Measurements from ENCODE around the gene C19orf38. TPM values are rescaled to one million over a fixed set of nuclear protein-coding genes. Genes with fewer than 3 reads are reported as not detected.
A peak's percentile ranks its signal among the peaks of the same experiment; 100 is the strongest.
"Not testable (repeated sequence)": the region's sequence is repeated elsewhere in the genome, so short reads cannot be mapped to it uniquely, and the experiment has no call there.

Gene C19orf38
- total RNA-seq, 1 experiment from 2014 or later, result not detected

DNA sequence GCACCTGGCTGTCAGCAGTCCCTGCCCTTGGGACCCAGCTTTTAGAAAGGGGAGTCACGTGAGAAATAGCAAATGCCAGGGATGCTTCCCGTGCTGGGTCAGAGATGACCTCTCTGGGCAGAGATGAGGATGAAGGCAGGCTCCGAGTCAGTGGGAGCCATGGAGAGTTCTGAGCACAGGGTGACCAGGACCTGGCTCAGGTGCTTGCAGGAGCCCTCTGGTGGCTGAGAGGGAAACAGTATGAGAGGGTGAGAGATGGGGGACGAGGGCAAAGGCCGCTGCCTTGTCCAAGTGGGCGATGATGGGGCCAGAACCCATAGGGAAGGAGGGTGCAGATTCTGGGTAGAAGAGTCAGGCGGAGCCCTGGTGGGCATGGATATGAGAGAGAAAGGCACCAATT lies 28.0 kb upstream of the C19orf38 start:
- DNase-seq (ENCODE audit: low read depth), result no peak

- DNase-seq (ENCODE audit: low read depth), result no peak
These were observed 24.5 kb upstream of the C19orf38 start for GRCh38 chr19:10823690-10824089.

GRCh38 chr19:10826231-10826630 lies 22.0 kb upstream of the C19orf38 start:
- DNase-seq (ENCODE audit: low read depth), result no peak

DNA sequence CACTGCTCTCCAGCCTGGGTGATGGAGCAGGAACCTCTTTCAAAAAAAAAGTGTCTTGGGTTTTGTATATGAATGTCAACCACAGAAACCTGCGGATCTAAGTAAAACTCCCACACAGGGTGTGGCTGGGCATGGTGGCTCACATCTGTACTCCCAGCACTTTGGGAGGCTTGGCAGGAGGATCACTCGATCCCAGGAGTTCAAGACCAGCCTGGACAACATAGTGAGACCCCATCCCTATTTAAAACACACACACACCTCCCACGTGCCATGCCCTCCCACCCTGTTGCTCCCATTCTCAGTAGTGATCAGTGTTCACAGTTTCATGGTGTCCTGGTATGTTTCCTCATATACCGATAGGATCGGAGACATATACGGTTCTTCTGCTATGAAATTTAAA lies 21.4 kb upstream of the C19orf38 start:
- no peak for DNase-seq (ENCODE audit: low read depth)

DNA sequence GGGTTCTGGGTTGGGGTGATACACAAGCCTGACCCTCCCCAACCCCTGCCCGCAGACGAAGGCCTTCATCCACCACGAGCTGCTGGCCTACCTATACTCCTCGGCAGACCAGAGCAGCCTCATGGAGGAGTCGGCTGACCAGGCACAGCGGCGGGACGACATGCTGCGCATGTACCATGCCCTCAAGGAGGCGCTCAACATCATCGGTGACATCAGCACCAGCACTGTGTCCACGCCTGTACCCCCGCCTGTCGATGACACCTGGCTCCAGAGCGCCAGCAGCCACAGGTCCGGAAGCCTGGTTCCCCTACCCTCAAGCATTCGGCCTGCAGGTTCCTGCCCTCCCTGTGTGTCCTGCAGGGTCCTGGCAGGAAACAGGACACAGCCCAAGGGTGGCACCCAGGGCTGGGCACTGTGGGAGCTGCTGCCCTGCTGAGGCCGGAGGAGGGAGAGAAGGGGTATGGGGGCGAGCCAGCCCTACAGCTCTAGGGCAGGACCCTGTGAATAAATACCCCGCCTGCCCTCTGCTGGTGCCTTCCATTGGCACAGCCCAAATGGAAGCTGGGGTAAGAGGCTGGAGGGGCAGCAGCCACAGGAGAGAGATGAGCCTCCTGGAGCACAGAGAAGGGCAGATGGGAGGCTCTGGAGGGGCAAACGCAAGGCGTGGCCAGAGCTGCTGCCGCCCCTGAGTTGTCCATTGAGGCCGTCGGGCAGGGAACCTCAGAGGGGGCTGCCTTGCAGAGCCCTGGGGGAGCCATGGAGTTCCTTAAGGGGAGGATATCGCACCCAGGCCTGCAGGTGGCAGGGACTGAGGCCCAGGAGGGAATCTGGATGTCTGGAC lies 19.0 kb upstream of the C19orf38 start:
- DNase-seq (ENCODE audit: low read depth), result no peak

GRCh38 chr19:10829967-10830366 lies 18.2 kb upstream of the C19orf38 start:
- no peak for DNase-seq (ENCODE audit: low read depth)

DNA sequence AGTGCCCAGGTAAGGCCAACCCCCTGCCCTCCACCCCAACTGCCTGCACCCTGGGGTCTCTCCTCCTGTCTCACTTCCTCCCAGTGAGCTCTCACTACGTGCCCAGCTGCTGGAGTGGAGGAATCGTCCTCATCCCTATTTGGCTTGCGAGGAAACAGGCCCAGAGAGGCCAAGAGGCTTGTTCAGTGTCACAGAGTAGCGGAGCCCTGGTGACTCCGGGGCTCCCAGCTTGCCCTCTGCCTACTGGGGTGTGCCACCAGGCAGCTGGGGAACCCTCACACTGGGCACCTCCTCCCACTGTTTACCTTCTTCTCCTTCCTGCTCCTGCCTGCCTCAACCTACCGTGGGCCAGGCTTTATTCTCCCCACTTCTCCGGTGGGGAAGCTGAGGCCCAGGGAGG lies 17.8 kb upstream of the C19orf38 start:
- no peak for DNase-seq (ENCODE audit: low read depth)

DNA sequence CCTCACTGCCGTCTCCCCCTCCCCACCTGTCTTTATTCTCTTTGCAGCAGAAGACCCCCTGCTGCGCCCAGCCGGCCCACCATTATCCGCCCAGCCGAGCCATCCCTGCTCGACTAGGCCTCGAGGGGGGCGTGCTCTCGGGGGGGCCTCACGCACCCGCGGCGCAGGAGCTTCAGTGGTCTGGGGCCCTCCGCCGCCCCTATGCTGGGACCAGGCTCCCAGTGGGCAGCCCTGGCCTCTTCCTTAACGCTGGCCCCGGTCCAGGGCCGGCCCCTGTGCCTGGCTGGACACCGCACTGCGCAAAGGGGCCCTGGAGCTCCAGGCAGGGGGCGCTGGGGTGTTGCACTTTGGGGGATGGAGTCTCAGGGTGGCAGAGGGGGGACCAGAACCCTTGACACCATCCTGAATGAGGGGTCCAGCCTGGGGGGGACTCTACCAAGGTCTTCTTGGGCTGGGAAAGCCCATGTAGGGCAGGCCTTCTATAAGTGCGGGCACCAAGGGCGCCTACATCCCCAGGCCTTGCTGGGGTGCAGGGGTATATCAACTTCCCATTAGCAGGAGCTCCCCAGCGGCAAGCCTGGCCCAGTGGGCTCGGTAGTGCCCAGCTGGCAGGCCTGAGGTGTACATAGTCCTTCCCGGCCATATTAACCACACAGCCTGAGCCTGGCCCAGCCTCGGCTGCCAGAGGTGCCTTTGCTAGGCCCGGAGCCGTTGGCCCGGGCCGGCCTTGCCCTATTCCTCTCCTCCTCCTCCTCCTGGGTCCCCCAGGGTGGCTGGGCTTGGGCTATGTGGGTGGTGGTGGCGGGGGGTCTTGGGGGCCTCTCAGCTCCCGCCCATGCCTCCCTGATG lies 17.1 kb upstream of the C19orf38 start:
- DNase-seq (ENCODE audit: low read depth), result no peak

- no peak for DNase-seq (ENCODE audit: low read depth)
These were observed 16.0 kb upstream of the C19orf38 start for GRCh38 chr19:10831987-10832938.

- DNase-seq (ENCODE audit: low read depth), result no peak
These were observed 15.3 kb upstream of the C19orf38 start for GRCh38 chr19:10832939-10833296.

DNA sequence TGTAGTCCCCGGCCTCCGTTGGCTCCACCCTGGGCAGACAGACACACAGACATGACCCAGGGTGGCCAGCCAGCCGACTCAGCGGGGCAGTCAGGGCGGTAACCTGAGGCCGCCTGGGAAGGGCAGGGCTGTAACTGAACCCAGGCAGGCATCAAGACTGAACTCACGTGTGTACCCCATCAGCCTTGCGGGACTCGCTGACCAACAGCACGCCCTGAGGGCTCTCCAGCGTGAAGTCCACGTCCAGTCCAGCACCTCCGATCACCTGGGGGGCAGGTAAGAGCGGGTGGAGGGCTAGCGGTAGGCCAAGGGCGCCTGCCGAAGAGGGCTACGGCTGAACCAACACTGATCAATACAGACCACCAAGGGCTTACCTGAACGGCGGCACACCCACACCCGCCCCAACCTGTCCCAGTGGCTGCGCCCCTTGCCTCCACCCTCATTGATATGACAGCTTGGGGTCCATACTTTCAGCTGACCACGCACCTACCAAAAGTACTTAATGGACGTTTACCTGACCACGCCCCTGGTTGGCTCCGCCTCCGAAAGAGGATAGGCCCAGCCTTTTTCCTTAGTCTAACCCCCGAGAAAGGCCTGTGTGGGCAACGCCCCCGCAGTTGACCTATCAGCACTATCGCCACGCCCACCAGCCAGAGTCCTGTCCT lies 13.0 kb upstream of the C19orf38 start:
- DNase-seq (ENCODE audit: low read depth), result no peak

DNA sequence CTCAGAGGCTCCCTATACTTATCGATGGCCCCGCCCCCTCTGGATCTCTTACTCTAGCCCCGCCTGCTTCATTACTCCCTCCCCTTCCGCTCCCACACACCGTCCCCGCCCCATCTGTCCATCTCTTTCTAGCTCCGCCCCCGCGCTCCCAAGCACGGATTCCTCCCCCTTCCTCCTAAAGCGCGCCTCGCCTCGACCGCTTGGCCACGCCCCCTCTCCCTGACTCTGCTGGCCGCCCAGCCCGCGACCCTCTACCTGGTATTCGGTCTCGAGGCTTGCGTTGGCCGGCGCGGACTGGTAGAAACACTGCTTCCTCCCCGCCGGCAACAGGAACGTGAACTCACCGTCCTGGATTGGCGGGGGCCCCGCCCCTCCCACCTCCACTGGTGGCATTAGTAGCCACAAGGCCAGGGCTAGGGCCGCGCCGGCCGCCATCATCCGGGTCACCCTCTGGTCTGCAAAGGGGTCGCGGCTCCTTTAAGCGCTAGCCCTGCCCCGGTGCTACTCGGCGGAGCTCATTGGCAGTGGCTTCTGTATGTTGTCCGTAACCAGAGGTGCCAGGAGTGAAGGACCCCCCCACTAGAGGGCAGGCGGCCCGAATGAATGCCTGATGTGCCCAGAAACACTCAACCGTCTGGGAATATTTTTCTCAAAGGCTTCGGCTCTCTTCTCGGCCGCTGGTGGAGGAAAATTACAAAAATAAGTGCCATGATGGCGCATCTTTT lies 12.3 kb upstream of the C19orf38 start, which contains the start of gene TMED1:
TSS of gene TMED1 (minus strand) at position 459 of the 725 bp plus-strand sequence. CDS start at position 438, 21 bp downstream.
- DNase-seq (ENCODE audit: low read depth), result peak; percentile 99

DNA sequence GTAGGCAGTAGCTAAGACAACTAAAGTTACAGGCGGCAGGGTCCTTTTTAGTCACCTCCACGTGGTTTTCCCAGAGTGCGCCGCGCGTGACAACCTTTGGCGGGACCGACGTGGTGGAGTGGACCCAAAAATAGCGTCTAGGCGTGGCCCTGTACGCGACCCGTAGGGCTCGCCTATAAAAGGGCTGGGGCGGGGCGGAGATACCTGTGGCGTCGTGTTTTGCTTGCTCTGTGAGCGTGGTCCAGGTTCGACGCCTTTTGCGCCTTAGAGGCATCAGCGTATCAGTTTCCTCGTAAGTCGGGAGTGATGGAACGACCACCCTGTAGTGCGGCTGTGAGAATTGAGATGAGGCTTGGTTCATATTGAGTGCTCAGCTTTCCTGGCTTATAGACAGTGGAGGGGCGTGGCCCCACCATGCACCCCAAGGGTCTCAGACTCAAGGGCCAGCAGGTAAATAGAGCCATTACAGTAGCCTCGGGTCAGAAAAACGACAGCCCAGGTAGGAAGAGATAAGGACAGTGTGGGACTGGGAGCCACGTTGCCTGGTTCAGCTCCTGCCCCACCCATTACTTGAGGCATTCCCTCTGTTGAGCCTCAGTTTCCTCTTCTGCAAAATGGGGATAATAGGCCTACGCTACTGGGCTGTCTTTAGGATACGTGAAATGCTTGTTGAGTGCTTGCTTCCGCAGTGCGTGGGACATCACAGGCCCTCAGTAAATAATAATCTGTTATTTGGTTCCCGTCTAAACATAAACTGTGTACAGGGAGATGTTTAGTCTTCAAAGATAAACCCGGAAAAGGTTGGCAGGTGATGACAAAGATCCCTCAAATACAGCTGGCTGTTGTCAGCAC lies 11.5 kb upstream of the C19orf38 start:
- DNase-seq (ENCODE audit: low read depth), result peak; percentile 87

DNA sequence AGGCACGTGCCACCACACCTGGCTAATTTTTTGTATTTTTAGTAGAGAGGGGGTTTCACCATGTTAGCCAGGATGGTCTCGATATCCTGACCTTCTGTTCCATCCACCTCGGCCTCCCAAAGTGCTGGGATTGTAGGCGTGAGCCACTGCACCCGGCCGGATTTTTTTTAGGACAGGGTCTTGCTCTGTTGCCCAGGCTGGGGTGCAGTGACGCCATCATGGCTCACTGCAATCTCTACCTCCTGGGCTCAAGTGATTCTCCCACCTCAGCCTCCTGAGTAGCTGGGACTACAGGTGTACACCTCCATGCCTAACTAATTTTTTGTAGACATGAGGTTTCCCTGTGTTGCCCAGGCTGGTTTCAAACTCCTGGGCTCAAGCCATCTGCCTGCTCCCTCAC lies 10.6 kb upstream of the C19orf38 start:
- DNase-seq (ENCODE audit: low read depth), result not testable (repeated sequence)

- DNase-seq (ENCODE audit: low read depth), result no peak
These were observed 9.8 kb upstream of the C19orf38 start for GRCh38 chr19:10838377-10838776.

GRCh38 chr19:10839114-10840050 lies 8.8 kb upstream of the C19orf38 start:
- DNase-seq (ENCODE audit: low read depth), result no peak

DNA sequence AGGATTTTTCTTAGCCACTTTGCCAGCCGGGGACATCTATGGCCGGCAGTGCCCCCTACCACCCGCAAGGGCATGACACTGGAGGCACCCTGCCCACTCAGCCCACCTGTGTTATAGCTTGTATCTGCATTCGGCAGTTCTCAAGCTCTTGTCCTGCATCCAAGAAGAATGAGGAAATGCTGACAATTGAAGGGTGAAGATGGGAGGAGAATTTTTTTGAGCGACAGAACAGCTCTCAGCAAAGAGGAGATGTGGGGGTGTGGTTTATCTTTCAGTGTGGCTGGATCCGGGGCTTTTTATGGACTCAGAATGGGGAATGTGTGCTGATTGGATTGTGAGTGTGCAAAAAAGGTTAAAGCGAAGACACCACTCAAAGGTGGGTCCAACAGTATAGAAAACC lies 5.4 kb upstream of the C19orf38 start:
- no peak for DNase-seq (ENCODE audit: low read depth)

Measured in LHCN-M2 (cell line).